ENCODE measurements around the gene UPK3B.
"Not testable (repeated sequence)": the region's sequence is repeated elsewhere in the genome, so short reads cannot be mapped to it uniquely, and the experiment has no call there.

The UPK3B gene

GRCh38 chr7:76514926-76515771, 4.8 kb downstream of the UPK3B start:
- no peak overlapping the region for H3K4me3 ChIP-seq (ENCODE audit: low read depth, low read length)
- TF ChIP-seq, protein P1, sequence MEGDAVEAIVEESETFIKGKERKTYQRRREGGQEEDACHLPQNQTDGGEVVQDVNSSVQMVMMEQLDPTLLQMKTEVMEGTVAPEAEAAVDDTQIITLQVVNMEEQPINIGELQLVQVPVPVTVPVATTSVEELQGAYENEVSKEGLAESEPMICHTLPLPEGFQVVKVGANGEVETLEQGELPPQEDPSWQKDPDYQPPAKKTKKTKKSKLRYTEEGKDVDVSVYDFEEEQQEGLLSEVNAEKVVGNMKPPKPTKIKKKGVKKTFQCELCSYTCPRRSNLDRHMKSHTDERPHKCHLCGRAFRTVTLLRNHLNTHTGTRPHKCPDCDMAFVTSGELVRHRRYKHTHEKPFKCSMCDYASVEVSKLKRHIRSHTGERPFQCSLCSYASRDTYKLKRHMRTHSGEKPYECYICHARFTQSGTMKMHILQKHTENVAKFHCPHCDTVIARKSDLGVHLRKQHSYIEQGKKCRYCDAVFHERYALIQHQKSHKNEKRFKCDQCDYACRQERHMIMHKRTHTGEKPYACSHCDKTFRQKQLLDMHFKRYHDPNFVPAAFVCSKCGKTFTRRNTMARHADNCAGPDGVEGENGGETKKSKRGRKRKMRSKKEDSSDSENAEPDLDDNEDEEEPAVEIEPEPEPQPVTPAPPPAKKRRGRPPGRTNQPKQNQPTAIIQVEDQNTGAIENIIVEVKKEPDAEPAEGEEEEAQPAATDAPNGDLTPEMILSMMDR (IDR thresholded peaks at IDR 0.05; ENCODE audit: low read depth, low read length) = no peak

GRCh38 chr7:76515999-76516443, 5.7 kb downstream of the UPK3B start:
- TF ChIP-seq, protein P1 (IDR thresholded peaks at IDR 0.05; ENCODE audit: low read depth, low read length) = no peak; the same call in none of the 2 replicates
- no peak overlapping the region for H3K4me3 ChIP-seq (ENCODE audit: low read depth, low read length)

DNA sequence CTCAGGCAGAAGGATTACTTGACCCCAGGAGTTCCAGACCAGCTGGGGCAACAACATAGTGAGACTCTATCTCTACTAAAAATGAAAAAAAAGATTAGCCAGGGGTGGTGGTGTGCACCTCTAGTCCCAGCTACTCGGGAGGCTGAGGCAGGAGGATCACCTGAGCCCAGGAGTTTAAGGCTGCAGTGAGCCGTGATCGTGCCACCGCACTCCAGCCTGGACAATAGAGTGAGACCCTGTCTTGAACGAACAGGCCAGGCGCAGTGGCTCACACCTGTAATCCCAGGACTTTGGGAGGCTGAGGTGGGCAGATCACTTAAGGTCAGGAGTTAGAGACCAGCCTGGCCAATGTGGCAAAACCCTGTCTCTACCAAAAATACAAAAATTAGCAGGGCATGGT, 6.6 kb downstream of the UPK3B start:
- H3K4me3 ChIP-seq (ENCODE audit: low read depth, low read length) = not testable (repeated sequence)

DNA sequence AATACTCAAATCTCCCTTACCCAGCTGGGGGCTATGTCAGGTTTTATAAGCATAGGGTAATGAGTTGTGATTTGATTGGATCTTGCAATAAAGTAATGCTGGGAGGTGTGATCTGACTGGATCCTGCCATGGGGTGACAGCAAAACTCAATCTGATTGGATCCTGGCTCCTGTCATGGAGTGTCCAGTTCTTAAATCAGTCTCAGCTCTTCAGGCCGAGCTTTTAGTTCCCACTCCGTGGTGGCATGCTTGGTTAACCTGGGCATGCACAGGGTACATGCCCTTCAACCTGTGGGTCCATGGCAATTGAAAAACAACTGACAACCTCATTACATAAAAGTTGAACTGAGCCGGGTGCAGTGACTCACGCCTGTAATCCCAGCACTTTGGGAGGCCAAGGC, 15.8 kb downstream of the UPK3B start:
- H3K4me3 ChIP-seq (ENCODE audit: low read depth, low read length) = not testable (repeated sequence)

DNA sequence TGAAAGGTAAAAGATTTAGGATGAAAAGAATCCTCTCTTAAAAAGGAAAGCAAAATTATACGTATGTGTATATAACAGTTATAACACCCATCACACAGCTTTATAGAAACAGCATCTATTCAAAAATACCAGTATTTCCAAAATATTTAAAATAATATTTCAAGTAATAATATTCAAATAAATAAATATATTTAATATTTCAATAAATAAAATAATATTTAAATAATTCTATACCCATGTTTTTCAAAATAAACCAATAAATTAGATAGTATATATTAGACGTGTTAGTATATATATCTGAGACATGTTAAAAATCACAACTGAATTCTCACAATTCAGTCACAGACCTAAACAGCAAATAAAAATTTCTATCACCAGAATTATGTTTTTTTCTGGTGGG, 21.3 kb downstream of the UPK3B start:
- H3K4me3 ChIP-seq (ENCODE audit: low read depth, low read length) = not testable (repeated sequence)

GRCh38 chr7:76543197-76543596, 32.8 kb downstream of the UPK3B start, which contains the start of gene SPDYE16:
Gene SPDYE16, minus strand, starts transcription at chr7:76543297. Its CDS starts 1,838 bp downstream, at chr7:76541459.
- H3K4me3 ChIP-seq (ENCODE audit: low read depth, low read length) = not testable (repeated sequence)

GRCh38 chr7:76549025-76549854, 38.9 kb downstream of the UPK3B start:
- H3K4me3 ChIP-seq (ENCODE audit: low read depth, low read length) = peak overlapping the region; percentile 73

GRCh38 chr7:76549855-76550248, 39.5 kb downstream of the UPK3B start:
- H3K4me3 ChIP-seq (ENCODE audit: low read depth, low read length) = peak overlapping the region; percentile 73

GRCh38 chr7:76551992-76552391, 41.6 kb downstream of the UPK3B start:
- not testable (repeated sequence) for H3K4me3 ChIP-seq (ENCODE audit: low read depth, low read length)

- H3K4me3 ChIP-seq (ENCODE audit: low read depth, low read length) = not testable (repeated sequence)
These were observed 49.3 kb downstream of the UPK3B start for GRCh38 chr7:76559685-76560084.

DNA sequence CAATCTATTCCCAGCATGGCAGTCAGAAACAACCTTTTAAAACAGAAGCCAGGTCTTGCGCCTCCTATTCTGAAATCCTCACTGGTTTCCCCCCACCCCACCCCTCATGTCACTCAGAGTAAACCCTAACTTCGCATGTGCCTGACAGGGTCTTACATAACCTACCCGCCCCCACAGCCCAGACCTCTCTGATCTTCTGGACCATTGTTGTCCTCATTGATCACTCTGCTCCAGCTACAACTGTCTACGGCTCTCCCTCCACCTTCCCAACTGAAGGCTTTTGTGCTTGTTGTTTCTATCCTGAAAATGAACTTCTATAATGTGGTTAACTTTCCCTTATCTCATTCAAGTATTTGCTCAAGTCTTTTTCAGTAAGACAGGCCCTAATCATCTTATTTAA, 49.8 kb downstream of the UPK3B start:
- H3K4me3 ChIP-seq (ENCODE audit: low read depth, low read length) = not testable (repeated sequence)

DNA sequence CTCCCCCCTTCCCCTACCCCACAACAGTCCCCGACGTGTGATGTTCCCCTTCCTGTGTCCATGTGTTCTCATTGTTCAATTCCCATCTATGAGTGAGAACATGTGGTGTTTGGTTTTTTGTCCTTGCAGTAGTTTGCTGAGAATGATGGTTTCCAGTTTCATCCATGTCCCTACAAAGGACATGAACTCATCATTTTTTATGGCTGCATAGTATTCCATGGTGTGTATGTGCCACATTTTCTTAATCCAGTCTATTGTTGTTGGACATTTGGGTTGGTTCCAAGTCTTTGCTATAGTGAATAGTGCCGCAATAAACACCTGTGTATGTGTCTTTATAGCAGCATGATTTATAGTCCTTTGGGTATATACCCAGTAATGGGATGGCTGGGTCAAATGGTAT, 51.0 kb downstream of the UPK3B start:
- not testable (repeated sequence) for H3K4me3 ChIP-seq (ENCODE audit: low read depth, low read length)

GRCh38 chr7:76565001-76565400, 54.6 kb downstream of the UPK3B start:
- H3K4me3 ChIP-seq (ENCODE audit: low read depth, low read length) = not testable (repeated sequence)

Measured in WI38 (cell line).